CD4-positive, alpha-beta memory T cell (primary cell): ENCODE measurements around the gene HABP2. TPM values are rescaled to one million over a fixed set of nuclear protein-coding genes. Genes with fewer than 3 reads are reported as not detected.

Experiments used
- CTCF ChIA-PET: fragments of 350-600 bp; sonication (Branson Sonifier 250); formaldehyde crosslinking; loops from one replicate; lab custom pipeline; 2021; ENCODE audit warnings: inconsistent platforms; ENCODE audit not compliant: partially characterized antibody; lab: Charles Lee
- POLR2A ChIA-PET: fragments of 350-600 bp; sonication (Branson Sonifier 250); formaldehyde crosslinking; loops from one replicate; lab custom pipeline; 2021; ENCODE audit not compliant: partially characterized antibody; lab: Charles Lee
- DNase-seq, 5 donors: peaks; one replicate each; pipeline versions ENCODE4 v3.0.0 to v3.0.0-alpha.2; 2020 to 2022; ENCODE audit warnings: mixed read lengths in 1 of 5
- H3K27ac ChIP-seq: one replicate; pipeline ENCODE4 v1.7.0; 2013; ENCODE audit warnings: low read depth, low read length
- H3K27me3 ChIP-seq: 2 replicates; pipeline ENCODE4 v1.7.0; 2013; ENCODE audit warnings: mild to moderate bottlenecking, low read length, moderate library complexity; ENCODE audit not compliant: insufficient read depth
- H3K36me3 ChIP-seq: 2 replicates; pipeline ENCODE4 v1.7.0; 2013; ENCODE audit warnings: mild to moderate bottlenecking, low read length, moderate library complexity; ENCODE audit not compliant: insufficient read depth
- H3K4me1 ChIP-seq: 2 replicates; pipeline ENCODE4 v1.7.0; 2013; ENCODE audit warnings: mild to moderate bottlenecking, low read length, moderate library complexity; ENCODE audit not compliant: insufficient read depth
- H3K4me3 ChIP-seq, 2 donors: one replicate each; pipeline ENCODE4 v1.7.0; 2013; ENCODE audit warnings: low read length in 2 of 2, mild to moderate bottlenecking in 1 of 2
- H3K9me3 ChIP-seq, 2 donors: one replicate each; pipeline ENCODE4 v1.7.0; 2013; ENCODE audit warnings: low read length in 2 of 2, control low read depth in 1 of 2; ENCODE audit not compliant: control insufficient read depth in 1 of 2
- H3K27ac Mint-ChIP-seq, 7 donors: one replicate each; pipeline ENCODE4 v1.8.0; 2020 to 2021; ENCODE audit warnings: mixed read lengths in 7 of 7, mild to moderate bottlenecking in 6 of 7, inconsistent platforms in 3 of 7, moderate library complexity in 3 of 7
- H3K27me3 Mint-ChIP-seq, 2 donors: one replicate each; pipeline ENCODE4 v1.8.0; 2020 to 2021; ENCODE audit warnings: mixed read lengths in 2 of 2
- H3K36me3 Mint-ChIP-seq, 2 donors: one replicate each; pipeline ENCODE4 v1.8.0; 2020 to 2021; ENCODE audit warnings: mixed read lengths in 2 of 2, inconsistent platforms in 1 of 2, mild to moderate bottlenecking in 1 of 2
- H3K4me1 Mint-ChIP-seq, 4 donors: one replicate each; pipeline ENCODE4 v1.8.0; 2020 to 2021; ENCODE audit warnings: mixed read lengths in 4 of 4, mild to moderate bottlenecking in 1 of 4
- H3K4me3 Mint-ChIP-seq, 8 donors: one replicate each; pipeline ENCODE4 v1.8.0; 2020 to 2021; ENCODE audit warnings: mixed read lengths in 8 of 8, mild to moderate bottlenecking in 7 of 8, moderate library complexity in 6 of 8, inconsistent platforms in 3 of 8
- H3K9me3 Mint-ChIP-seq, 8 donors: one replicate each; pipeline ENCODE4 v1.8.0; 2020 to 2021; ENCODE audit warnings: mixed read lengths in 8 of 8, mild to moderate bottlenecking in 5 of 8, inconsistent platforms in 3 of 8, moderate library complexity in 1 of 8
- intact Hi-C: fragments of 100-400 bp; cut with micrococcal nuclease; formaldehyde crosslinking; loops from one replicate; pipeline ENCODE4 v1.15.1; 2023
- polyA plus RNA-seq, 2 donors: library from polyadenylated mRNA; unstranded; fragments of 300-500 nt; fragmentation: Illumina TruSeq; gene quantifications; one replicate each; pipeline ENCODE4 v1.2.3, GENCODE V29; 2021
- total RNA-seq, 2 experiments: library from RNA; stranded (reverse); gene quantifications; one replicate each; pipeline ENCODE4 v1.2.3, GENCODE V29; 2021

The HABP2 gene
- total RNA-seq (not detected), polyA plus RNA-seq (not detected)

DNA sequence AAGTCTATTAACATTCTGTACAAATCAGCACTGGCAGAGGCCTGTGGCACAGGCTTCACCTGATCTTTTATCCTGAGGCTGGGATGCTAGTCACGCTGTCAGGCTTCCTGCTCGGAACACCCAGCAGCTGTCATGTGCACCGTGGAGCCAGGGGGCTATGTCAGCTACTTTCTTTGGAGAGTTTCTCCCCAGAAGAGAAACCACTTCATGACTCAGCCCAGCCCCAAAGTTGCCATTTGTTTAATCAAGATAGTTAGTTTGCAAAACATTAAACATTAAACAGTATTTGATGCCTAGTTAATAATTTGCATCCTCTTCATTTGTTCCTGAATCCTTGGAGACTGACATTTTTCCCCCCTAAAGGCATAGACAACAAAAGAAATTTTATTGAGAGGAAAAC, at the start of gene HABP2:
Gene HABP2 (plus strand): TSS at position 353 of the 400 bp plus-strand sequence. CDS start 69 bp downstream, outside the sequence.
- Mint-ChIP-seq H3K4me3 (no peak within 1 kb of the TSS), H3K27ac (no peak within 1 kb of the TSS), H3K36me3 (no peaks in the 10 kb centered on the region), H3K4me1 (no peaks in the 10 kb centered on the region), H3K9me3 (no peaks in the 10 kb centered on the region), H3K27me3 (peaks cover 6 to 14% of the 10 kb centered on the region in 2 donors)
- ChIA-PET CTCF (interaction anchor here (3.0 kb wide), 1 partner anchor 10 kb away, joined by 14 read pairs; no protein-coding TSS in a partner anchor), POLR2A (no interaction called here)
- no peak within 1 kb of the TSS for H3K4me3 ChIP-seq
- H3K36me3 ChIP-seq: no peaks in the 10 kb centered on the region
- intact Hi-C loops: no loop called here
- DNase-seq: no peak
- H3K27ac ChIP-seq: no peak within 1 kb of the TSS
- H3K4me1 ChIP-seq: no peaks in the 10 kb centered on the region
- no peaks in the 10 kb centered on the region for H3K9me3 ChIP-seq
- H3K27me3 ChIP-seq: no peaks in the 10 kb centered on the region

DNA sequence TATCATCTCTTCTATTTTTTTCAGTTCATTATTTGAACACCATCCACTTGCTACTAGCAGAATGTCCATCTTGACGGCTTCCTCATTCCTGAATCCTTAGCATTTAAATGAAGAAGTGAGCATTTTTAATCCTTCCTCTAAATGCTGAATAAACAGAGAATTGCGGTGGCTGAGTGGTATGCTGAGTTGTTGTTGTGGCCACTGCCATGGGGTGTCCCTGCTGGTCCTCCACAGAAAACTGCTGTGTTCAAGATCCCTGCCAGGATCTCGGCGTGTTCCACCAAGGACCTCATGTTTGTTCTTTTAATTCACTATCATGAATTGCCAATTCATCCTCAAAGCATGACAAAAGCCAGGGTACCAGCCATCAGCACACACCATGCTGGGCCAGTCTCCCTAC, 48.9 kb upstream of the HABP2 start:
- no peaks in the 10 kb centered on the region for H3K36me3 ChIP-seq
- no peaks in the 10 kb centered on the region for H3K4me1 ChIP-seq
- no peak overlapping the region for H3K27ac ChIP-seq
- no peaks in the 10 kb centered on the region for H3K9me3 ChIP-seq
- no peak overlapping the region for H3K4me3 ChIP-seq
- POLR2A ChIA-PET: no interaction called here
- Mint-ChIP-seq H3K27me3 (peaks cover 5 to 8% of the 10 kb centered on the region in 2 donors), H3K9me3 (peaks cover 0 to 4% (median 0%) of the 10 kb centered on the region in 8 donors), H3K4me3 (no peak overlapping the region), H3K27ac (no peak overlapping the region), H3K36me3 (no peaks in the 10 kb centered on the region), H3K4me1 (no peaks in the 10 kb centered on the region)
- CTCF ChIA-PET: interaction anchor here (0.6 kb wide), 1 partner anchor 59 kb away, joined by 3 read pairs; no protein-coding TSS in a partner anchor
- no peaks in the 10 kb centered on the region for H3K27me3 ChIP-seq
- intact Hi-C loops: no loop called here
- DNase-seq: no peak

DNA sequence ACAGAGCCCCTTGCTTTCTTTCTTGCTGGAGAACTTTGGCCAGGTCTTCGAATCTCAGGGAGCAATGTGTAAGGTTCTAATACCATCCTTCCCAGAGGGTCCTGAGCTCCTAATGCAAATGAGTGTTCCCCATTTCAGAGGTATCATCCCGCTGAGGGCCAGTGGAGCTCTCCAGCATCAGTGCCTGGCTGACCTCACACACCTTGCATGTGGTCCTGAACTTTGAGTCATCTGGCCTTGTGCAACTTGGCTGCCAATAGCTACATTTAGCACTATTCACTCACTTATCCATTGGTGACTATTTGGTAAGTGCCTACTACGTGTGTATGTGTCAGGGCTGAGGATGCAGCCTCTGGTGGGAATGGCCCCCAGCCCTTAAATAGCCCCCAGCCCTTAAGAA, 48.4 kb upstream of the HABP2 start:
- no peak for DNase-seq
- Histone ChIP-seq H3K9me3 (no peaks in the 10 kb centered on the region), H3K4me1 (no peaks in the 10 kb centered on the region), H3K4me3 (no peak overlapping the region), H3K36me3 (no peaks in the 10 kb centered on the region), H3K27ac (no peak overlapping the region), H3K27me3 (no peaks in the 10 kb centered on the region)
- intact Hi-C loops: no loop called here
- peaks cover 5 to 8% of the 10 kb centered on the region in 2 donors for H3K27me3 Mint-ChIP-seq
- H3K27ac Mint-ChIP-seq: no peak overlapping the region
- no peaks in the 10 kb centered on the region for H3K4me1 Mint-ChIP-seq
- no peak overlapping the region for H3K4me3 Mint-ChIP-seq
- ChIA-PET CTCF (no interaction called here), POLR2A (no interaction called here)
- no peaks in the 10 kb centered on the region for H3K36me3 Mint-ChIP-seq
- peaks cover 0 to 4% (median 0%) of the 10 kb centered on the region in 8 donors for H3K9me3 Mint-ChIP-seq

DNA sequence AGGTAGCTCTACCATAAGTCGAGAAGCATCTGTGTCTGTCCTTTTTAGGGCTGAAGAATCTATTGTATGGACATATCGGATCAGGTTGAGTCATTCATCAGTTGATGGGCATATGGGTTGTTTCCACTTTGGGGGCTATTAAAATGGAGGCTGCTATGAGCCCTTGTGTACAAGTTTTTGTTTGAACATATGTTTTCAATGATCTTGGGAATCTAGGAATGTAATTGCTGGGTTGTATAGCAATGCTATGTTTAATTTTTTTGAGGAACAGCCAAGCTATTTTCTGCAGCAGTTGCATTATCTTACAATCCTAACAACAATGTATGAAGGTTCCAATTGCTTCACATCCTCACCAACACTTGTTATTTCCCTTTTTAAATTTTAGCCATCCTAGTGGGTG, 46.4 kb upstream of the HABP2 start:
- no peak overlapping the region for H3K27ac Mint-ChIP-seq
- Histone ChIP-seq H3K27ac (no peak overlapping the region), H3K4me3 (no peak overlapping the region), H3K27me3 (no peaks in the 10 kb centered on the region), H3K9me3 (no peaks in the 10 kb centered on the region), H3K4me1 (no peaks in the 10 kb centered on the region), H3K36me3 (no peaks in the 10 kb centered on the region)
- no peak for DNase-seq
- H3K4me3 Mint-ChIP-seq: no peak overlapping the region
- intact Hi-C loops: no loop called here
- POLR2A ChIA-PET: no interaction called here
- peaks cover 0 to 8% (median 5%) of the 10 kb centered on the region in 8 donors for H3K9me3 Mint-ChIP-seq
- peaks cover 5 to 8% of the 10 kb centered on the region in 2 donors for H3K27me3 Mint-ChIP-seq
- CTCF ChIA-PET: no interaction called here
- H3K4me1 Mint-ChIP-seq: no peaks in the 10 kb centered on the region
- H3K36me3 Mint-ChIP-seq: peaks cover 0 to 2% of the 10 kb centered on the region in 2 donors

DNA sequence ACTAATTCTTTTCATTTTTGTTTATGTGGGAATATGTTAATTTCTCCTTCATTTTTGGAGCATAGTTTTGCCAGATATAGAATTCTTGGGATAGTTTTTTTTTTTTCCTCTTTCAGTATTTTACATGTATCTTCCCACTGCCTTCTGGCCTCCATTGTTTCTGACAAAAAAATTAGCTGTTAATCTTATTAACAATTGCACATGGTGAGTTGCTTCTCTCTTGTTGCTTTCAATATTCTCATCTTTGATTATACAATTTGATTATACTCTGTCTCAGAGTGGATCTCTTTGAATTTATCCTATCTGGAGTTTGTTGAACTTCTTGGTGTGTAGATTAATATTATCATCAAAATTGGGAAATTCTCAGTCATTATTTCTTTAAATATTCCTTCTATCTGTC, 41.4 kb upstream of the HABP2 start:
- POLR2A ChIA-PET: no interaction called here
- no peaks in the 10 kb centered on the region for H3K4me1 ChIP-seq
- Mint-ChIP-seq H3K4me1 (no peaks in the 10 kb centered on the region), H3K27ac (no peak overlapping the region), H3K27me3 (peaks cover 8 to 10% of the 10 kb centered on the region in 2 donors), H3K4me3 (no peak overlapping the region), H3K36me3 (peaks cover 0 to 5% of the 10 kb centered on the region in 2 donors), H3K9me3 (peaks cover 0 to 26% (median 17%) of the 10 kb centered on the region in 8 donors)
- DNase-seq: no peak
- intact Hi-C loops: no loop called here
- no peak overlapping the region for H3K27ac ChIP-seq
- no peaks in the 10 kb centered on the region for H3K36me3 ChIP-seq
- no peak overlapping the region for H3K4me3 ChIP-seq
- no peaks in the 10 kb centered on the region for H3K9me3 ChIP-seq
- CTCF ChIA-PET: no interaction called here
- H3K27me3 ChIP-seq: no peaks in the 10 kb centered on the region

DNA sequence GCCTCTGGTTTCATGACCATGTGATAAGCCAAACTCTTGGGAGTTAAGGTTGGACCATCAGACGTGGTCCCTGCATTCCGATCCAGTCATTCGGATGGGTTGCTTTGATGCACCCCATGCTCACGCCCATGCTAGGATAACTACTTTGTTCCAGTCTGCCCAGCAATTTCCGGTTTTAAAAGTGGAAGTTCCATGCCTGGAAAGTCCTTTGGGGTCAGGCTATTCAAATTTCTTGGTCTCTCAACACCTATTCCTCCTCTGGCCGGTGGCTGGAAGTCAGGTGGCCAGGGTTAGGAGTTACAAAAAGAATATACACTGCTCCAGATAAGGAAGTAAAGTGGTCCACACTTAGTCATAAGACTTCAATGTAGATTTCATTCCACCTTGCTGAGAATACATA, 37.7 kb upstream of the HABP2 start:
- Mint-ChIP-seq H3K4me3 (no peak overlapping the region), H3K9me3 (peaks cover 0 to 24% (median 16%) of the 10 kb centered on the region in 8 donors), H3K27ac (no peak overlapping the region), H3K4me1 (no peaks in the 10 kb centered on the region), H3K36me3 (peaks cover 0 to 5% of the 10 kb centered on the region in 2 donors), H3K27me3 (peaks cover 6 to 9% of the 10 kb centered on the region in 2 donors)
- ChIA-PET CTCF (no interaction called here), POLR2A (no interaction called here)
- DNase-seq: no peak
- H3K36me3 ChIP-seq: no peaks in the 10 kb centered on the region
- intact Hi-C loops: no loop called here
- H3K9me3 ChIP-seq: no peaks in the 10 kb centered on the region
- no peak overlapping the region for H3K27ac ChIP-seq
- no peak overlapping the region for H3K4me3 ChIP-seq
- no peaks in the 10 kb centered on the region for H3K4me1 ChIP-seq
- no peaks in the 10 kb centered on the region for H3K27me3 ChIP-seq

DNA sequence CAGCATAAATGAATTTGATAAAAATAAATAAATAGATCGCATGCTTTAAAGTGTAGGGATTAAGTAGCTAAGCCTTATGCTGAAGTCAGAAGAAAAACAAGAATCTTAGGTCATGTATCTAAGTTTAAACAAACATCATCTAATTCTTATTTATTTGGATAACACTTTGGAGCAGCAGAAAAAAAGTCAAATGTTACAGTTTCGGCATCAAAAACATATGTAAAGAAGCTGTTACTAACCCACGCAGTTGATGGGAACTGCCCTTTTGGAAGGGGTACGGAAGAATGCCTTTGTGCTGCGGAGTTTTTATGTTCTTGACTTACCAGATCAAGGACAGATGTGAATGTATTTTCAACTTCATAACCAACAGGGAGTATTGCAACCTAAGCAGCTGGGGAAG, 37.3 kb upstream of the HABP2 start:
- no peak for DNase-seq
- Mint-ChIP-seq H3K4me1 (no peaks in the 10 kb centered on the region), H3K4me3 (no peak overlapping the region), H3K27me3 (peaks cover 6 to 9% of the 10 kb centered on the region in 2 donors), H3K27ac (no peak overlapping the region), H3K9me3 (peaks cover 0 to 24% (median 16%) of the 10 kb centered on the region in 8 donors), H3K36me3 (peaks cover 0 to 5% of the 10 kb centered on the region in 2 donors)
- ChIA-PET POLR2A (no interaction called here), CTCF (no interaction called here)
- H3K36me3 ChIP-seq: no peaks in the 10 kb centered on the region
- H3K4me3 ChIP-seq: no peak overlapping the region
- H3K4me1 ChIP-seq: no peaks in the 10 kb centered on the region
- no peak overlapping the region for H3K27ac ChIP-seq
- intact Hi-C loops: no loop called here
- H3K27me3 ChIP-seq: no peaks in the 10 kb centered on the region
- no peaks in the 10 kb centered on the region for H3K9me3 ChIP-seq
